ENCODE measurements around the gene MARVELD3.

MARVELD3 gene

DNA sequence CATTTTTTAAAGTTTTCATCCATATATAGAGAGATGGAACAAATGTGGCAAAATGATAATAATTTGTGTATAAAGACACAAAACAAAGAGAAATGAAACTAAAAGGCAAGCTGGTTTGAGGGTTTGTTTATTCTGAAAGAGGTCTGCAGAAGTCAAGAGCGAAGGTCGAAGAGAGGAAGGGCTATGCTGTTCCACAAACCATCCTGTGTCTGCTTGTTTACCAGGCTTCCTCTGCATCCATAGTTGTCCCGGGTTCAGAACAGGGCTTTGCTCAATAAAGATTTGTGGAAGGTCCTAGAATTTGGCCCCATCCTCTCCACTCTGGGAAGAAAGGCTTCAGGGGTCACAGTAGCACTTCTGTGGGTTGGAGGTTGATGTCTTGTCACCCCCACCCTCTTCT is 2.4 kb upstream of the MARVELD3 start:
- DNase-seq (ENCODE audit: low read depth in 2 of 2) = no peak

DNA sequence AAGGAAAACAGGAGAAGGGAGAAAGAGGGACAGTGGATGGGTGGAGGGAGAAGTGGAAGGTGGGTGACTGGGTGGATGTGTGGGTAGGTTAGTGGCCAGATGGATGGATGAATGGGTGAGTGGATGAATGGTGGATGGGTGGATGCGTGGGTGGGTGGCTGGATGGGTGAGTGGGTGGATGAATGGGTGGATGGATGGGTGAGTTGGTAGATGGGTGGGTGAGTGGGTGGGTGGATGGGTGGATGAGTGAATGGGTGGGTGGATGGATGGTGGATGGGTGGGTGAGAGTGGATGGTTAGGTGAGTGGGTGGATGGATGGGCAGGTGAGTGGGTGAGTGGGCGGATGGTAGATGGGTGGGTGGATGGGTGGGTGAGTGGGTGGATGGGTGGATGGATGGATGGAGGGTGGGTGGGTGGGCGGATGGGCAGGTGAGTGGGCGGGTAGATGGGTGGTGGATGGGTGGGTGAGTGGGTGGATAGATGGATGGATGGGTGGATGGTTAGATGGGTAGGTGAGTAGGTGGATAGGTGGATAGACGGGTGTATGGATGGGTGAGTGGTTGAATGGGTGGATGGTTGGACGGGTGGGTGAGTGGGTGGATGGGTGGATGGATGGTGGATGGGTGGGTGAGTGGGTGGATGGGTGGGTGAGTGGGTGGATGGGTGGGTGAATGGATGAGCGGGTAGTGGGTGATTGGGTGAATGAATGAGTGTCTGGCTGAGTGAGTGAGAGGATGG is 702 bp upstream of the MARVELD3 start:
- DNase-seq (ENCODE audit: low read depth in 2 of 2) = no peak

DNA sequence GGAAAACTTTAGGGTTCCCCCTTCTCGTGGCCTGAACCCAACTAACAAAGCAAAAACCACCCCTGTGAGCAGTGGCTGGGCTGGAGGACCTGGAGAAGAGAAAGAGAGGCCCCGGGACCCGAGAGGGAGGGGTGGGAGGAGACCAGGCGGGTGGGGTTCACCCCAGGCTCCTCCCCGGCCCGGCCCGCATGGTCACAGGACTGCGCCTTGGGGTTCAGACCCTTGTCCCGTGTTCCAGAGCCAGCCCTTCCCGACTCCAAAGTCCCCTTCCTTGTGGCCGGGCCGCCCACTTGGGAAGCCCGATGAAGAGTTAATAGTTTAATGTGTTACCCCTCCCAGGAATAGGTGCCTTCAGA is 852 bp downstream of the MARVELD3 start:
- DNase-seq (ENCODE audit: low read depth in 2 of 2) = no peak

DNA sequence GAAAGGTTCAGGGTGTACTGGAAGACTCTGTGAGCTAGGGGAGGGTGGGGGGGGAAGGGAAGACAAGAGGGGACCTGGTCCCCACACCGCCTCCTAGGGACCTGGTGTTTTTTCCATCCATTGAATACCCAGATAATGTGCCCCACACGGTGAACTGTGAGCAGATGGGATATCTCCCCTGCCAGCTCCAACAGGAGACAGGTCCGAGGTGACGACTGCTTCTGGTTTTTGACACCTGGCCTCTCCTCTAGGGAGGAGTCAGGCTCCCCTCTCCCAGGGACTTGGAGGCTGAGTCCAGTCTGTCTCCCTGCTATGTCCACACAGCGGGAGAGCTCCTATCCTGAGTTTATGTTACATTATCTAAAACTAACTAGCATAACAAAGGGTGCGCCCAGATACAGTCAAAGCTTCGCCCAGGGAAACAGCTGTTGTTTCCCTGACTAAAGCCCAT is 1.8 kb downstream of the MARVELD3 start:
- DNase-seq (ENCODE audit: low read depth in 2 of 2) = no peak

DNA sequence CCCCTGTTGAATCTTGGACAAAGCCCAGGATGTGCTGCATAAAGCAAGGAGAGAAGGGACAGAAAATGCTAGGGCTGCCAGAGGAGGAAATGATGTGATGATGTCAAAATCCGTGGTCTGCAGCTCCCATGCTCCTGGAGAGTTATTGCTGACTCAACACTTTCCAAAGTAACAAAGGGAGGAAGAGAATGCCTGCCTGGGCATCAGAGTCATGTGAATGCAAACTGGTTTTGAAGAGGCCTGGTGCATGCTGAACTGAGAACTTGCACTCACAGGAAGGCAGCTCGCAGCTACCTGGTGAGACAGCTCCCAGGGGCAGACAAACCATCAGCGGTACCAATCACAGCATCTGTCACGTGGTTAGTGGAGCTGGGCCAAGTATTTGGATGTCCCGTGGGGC is 2.8 kb downstream of the MARVELD3 start:
- no peak for DNase-seq (ENCODE audit: low read depth in 2 of 2)

DNA sequence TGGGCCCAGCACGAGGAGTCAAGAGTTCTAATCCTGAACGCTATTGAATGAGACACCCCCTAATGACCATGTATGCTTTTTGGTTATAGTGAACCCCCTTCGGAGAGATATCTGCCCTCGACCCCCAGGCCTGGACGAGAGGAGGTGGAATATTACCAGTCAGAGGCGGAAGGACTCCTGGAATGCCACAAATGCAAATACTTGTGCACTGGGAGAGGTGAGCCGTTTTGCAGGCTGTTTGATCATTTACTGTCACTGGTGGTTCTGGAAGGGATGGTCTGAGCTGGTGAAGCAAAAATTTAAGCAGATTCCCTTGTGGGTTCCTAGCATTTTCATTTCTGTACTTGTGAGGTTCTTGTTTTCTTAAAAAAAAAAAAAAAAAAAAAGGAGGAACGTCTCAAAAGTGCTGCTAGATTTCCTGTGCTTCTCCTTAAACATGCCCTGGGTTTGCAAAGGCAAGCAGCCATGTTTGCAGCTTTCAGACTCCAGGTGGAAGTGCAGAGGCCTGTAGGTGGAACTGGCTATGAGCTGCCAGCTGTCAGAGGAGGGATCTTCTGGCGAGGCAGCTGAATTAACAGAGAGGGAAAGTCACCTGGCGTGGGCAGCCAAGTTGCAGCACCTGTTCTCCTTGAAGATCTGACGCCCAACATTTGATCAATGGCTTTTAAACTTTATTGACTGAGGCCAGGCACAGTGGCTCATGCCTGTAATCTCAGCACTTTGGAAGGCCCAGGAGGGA is 3.5 kb downstream of the MARVELD3 start:
- DNase-seq (ENCODE audit: low read depth in 2 of 2) = no peak

DNA sequence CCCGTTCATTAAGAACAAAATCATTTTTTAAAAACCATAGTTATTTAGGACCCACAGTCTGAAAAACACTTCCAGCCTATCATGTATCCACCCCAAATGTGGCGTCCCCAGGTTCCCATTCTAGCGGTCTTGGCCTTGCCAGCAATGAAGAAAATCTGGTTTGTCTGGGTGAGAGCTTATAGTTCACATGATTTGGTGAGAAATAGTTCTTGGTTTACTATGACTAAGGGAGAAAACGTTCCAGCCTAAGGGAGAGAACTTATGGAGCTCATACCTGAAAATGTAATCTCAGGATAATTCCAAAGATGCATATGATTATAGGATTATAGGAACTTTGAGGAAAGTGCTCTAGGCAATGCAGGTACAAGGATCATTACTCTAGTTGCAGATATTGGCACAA is 4.8 kb downstream of the MARVELD3 start:
- DNase-seq (ENCODE audit: low read depth in 2 of 2) = no peak

DNA sequence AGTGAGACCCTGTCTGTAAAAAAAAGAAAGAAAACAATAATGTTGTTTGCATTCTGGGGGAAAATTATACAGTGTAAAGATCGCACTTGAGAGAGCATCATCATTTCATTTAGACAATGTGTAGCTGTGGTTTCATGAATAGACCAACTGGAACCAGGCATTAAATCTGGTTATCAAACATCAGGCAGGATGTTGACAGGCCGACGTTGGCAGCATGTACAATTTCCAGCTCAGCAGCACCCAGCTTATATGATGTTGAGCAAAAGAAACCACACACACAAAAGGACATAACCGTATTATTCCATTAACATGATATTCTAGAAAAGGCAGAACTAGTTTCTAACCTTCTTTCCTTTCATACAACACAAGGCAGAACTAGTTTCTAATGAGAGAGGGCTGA is 5.8 kb downstream of the MARVELD3 start:
- DNase-seq (ENCODE audit: low read depth in 2 of 2) = no peak

DNA sequence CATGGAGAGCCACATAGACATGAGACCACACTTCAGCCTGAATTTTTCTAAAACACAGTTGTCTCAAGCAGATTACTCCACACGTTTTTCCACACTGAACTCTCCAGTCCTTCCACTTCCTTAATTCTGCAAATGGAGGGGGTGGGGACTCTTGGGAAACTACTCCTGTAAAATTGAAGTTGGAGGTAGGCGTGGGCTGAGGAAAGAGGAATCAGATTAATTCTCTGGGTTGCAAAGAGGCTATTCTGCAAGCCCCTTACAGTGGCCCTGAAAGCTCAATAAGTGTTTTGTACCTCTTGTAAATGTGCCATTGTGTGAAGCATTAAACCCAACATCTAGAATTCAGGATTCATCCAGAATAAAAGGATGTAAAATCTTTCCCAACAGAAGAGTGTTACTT is 9.6 kb downstream of the MARVELD3 start:
- no peak for DNase-seq (ENCODE audit: low read depth in 2 of 2)

DNA sequence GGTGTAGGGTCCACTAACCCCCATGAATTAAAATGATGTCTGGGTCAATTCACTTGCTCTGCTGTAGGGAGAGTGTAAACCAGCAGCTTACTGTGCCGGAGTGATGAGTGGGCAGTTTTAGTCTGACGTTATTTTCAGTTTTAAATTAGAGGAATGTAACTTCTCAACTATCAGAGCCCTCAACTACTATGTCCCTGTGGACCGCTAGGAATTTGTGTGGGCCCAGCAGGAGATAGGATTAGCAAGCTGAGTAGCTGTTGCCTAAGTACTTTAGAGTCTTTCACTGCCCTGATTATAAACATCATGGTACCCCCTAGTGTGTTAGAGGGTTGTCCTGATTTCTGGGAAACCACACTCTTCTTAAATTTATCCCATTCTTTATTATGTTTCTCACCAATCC is 11.4 kb downstream of the MARVELD3 start:
- no peak for DNase-seq (ENCODE audit: low read depth in 2 of 2)

DNA sequence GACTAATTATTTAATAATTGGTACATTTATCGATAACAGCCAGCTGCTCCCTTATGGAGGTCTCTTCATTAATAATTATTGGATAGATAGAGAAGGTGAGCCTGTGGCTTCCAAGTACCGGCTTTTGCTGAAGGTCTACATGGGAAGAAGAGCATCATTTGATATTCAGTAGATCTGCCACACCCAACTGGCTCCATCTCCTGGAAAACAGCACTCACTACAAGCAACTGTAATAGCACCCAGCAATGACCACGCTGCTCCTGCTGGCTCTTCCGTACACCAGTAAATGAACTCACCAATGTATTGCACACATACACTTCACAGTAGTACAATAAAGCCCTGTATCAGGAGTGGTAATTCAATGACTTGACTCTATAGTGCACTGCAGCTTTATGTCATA is 19.5 kb downstream of the MARVELD3 start:
- no peak for DNase-seq (ENCODE audit: low read depth in 2 of 2)

DNA sequence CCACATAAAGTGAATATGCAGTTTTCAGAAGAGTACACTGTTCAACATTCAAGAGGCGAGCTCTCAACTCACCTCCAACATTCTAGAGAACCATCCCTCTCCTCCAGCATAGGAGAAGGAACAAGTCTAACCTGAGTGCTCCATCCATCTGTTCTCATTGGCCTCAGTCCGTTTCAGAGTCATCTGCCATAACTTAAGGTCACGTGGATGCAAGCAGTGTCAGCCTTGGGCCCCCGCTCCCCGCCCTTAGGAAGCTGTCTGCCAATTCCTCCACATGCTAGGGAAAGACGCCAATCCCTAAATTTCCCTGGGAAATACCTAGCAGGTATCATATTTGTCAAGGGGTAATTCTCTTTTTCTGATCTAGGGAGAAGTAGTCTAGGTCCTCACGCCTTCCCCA is 21.4 kb downstream of the MARVELD3 start:
- DNase-seq (ENCODE audit: low read depth in 2 of 2) = no peak

DNA sequence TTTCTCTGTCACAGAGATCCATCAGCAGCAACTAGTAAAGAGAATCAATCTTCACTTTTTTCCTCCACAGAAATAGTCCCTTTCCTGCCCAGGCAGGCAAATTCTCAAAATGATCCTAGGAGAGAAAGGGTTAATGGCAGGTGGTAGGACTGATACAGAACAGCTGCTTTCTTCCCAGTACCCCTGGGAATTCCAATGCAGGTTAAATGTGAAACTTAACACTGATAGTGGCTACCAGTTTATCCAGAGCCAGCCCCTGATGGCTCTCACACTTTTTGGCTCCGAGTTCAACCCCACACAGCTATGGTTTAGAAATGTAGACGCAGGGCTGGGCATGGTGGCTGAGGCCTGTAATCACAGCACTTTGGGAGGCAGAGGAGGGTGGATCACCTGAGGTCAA is 22.2 kb downstream of the MARVELD3 start:
- no peak for DNase-seq (ENCODE audit: low read depth in 2 of 2)

DNA sequence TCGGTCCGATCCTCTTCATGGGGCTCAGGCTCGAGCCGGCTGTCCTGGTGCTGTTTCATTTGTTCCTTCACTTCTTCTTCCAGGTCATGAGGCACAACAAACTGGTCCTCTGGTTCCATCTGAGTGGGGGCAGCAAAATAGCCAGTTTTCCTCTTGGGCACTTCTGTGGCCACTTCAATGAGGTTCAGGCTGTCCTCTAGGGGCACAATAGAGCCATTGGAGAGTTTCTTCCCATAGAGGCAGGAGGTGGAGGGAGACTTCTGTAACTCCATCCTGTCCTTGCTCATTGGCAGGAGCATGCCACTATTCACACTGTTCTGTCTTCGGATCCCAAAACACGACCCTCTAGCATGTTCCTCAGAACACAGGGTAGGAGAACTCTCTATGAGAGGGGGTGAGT is 22.9 kb downstream of the MARVELD3 start:
- DNase-seq (ENCODE audit: low read depth in 2 of 2) = no peak

DNA sequence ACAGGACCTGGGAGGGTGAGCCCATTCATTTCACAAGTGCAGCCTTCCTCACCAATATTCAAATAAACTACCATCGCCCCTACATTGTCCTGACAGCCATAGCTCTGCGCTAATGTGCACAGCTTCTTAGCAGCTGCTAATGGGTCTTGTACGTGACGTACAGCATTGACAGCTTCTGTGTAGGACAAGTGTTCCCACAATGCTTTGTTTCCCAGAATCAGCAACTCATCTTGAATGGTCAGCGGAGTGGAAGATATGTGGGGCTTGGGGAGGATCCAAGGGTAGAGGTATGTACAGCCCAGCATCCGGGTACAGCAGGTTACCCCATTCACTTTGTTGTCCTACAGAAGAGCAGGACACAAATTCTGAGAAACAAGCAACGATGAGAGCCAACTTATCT is 23.7 kb downstream of the MARVELD3 start:
- no peak for DNase-seq (ENCODE audit: low read depth in 2 of 2)

DNA sequence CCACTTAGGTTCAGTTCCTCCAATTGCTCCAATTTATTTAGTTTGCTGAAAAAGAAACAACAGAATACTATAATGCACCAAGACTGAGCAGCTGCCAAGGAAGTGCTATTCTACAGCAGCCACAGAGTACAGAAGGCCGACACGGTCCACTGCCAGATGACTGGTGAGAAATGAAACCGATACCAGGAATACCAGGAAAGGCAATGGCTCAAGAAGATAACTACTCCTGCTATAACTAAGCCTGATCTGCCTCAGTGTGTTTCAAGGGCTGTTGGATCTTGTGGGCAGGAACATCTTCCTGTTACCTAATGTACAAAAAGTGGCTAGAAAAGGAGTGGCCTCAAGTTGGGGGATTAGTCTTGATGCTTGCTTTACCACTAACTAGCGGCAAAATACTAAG is 32.8 kb downstream of the MARVELD3 start:
- no peak for DNase-seq (ENCODE audit: low read depth in 2 of 2)

DNA sequence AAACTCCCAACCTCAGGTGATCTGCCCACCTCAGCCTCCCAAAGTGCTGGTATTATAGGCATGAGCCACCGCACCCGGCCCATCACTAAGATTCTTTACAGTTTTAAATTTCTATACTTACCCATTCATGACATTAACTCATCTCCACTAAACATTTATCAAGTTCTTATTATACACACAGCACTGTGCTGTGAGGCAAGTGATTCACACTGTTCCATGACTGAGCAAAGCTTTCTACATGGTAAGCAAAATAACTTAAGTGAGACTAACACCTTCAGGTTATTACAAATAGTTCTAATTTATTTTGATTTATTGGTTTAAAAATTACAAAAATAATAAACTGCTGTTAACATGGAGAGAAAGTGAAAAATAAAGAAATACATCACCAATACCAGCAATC is 33.5 kb downstream of the MARVELD3 start:
- DNase-seq (ENCODE audit: low read depth in 2 of 2) = no peak

DNA sequence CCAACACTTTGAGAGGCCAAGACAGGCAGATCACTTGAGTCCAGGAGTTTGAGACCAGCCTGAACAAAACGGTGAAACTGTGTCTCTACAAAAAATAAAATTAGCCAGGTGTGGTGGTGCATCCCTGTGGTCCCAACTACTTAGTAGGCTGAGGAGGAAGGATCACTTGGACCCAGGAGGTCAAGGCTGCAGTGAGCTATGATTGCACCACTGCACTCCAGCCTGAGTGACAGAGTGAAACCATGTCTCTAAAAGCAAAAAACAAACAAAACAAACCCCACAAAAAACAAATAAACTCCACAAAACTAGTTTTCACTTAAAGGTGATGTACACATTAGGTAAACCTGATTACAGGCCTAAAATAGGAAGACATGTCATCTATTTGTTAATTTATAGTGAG is 40.3 kb downstream of the MARVELD3 start:
- no peak for DNase-seq (ENCODE audit: low read depth in 2 of 2)

DNA sequence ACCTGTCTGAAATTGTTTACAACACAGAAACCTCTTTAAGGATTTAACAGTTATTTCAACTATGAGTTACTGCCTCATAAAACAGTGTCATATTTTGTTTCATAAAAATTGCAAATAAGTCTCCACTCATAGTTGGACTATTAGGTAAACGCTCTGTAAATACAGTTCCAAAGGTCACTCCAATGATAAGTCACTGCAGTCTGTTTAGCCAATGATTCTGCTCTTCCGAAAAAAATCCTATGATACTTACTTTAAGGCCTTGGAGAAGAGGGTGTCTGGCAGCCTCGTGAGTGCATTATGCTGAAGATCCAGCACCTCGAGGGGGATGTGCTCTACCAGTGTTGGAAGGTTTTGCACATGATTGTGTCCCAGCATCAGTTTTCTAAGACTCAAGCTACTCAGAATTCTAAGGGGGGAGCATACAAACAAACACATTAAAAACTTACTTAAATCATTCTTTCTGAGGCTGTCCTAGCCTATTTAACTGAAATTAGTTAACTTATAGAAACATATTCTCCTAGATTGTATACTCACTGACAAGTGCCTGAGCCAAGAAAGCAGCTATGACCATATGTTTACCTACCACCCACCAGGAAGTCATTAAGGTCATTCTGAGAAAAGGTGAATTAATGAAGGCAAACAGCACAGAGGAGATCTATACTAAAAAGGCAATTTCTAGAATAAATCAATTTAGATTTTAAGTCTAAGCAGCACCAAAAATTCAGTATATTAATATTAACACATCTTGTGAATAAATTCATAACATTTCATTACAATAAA is 41.1 kb downstream of the MARVELD3 start:
- no peak for DNase-seq (ENCODE audit: low read depth in 2 of 2)

DNA sequence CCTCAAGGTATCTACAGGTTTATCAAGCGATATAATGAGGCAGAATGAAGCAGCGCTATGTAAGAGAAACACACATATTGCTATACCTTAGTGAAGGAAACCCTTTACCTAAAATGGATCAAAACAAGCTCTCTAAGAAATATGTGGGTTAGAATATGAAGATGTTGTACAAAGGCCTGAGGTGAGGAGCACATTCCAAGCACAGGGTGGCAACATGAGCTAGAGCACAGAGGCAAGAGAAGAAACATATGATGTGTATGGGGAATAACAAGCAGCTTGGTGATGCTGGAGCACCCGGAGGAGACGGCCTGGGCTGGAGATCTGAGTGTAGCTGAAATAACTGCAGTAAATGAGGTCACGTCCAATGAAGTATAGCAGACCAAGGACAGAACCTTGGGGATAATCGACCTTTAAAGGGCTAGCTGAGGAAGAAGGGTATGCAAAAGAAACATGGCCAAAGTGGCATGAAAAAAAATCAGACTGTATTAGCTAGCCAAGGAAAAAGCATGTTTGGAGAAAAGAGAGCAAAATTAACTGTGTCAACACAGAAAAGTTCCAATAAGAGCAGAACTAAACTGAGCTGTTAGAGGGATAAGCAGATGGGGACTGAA is 44.0 kb downstream of the MARVELD3 start:
- no peak for DNase-seq (ENCODE audit: low read depth in 2 of 2)

DNA sequence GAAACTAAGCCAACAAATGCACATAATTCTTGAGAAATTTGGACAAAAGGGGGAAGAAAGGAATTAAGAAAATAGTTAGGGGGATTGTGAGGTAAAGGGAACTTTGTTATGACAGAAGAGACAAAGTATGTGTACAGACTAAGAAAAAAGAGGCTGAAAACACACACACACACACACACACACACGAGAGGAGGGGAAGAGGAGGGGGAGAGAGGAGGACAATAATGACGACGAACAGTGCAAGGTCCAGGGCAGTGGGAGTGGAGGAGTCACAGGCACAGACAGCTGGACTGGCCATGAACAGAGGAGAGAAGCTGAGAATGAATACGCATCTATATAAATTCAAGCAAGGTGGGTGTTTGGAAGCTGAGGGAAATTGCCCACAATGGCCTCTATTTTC is 44.6 kb downstream of the MARVELD3 start:
- no peak for DNase-seq (ENCODE audit: low read depth in 2 of 2)

DNA sequence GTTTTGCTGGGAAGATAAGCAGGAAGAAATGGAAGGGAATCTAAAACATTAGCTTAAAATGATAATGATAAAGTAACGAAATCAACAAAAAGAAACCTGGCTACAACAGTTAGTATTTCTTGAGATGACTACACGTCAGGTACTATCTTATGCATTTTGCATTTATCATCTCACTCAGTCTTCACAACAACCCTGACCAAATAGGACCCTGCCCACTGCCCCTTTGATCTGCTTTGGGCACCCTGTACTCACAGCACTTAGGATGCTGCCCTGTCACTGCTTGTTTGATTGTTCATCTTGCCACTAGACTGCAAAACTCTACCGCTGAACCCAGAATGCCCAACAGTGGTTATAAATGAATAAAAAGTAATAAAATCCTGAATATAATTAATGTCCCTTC is 45.2 kb downstream of the MARVELD3 start:
- no peak for DNase-seq (ENCODE audit: low read depth in 2 of 2)

All from stimulated activated CD8-positive, alpha-beta memory T cell treated with anti-CD3 and anti-CD28 coated beads, Interleukin-2, amount 100 ng/mL, for 1 hour (primary cell).